ENCODE results near the gene JOSD2. TPM values are rescaled to one million over a fixed set of nuclear protein-coding genes. Genes with fewer than 3 reads are reported as not detected.

The JOSD2 gene
- total and polyA plus RNA-seq, 9 of the 15 experiments (the other 6 are each of a cell fraction or from before 2014, with no cell fraction given): 0.06 to 14.4 (median 3.1) TPM

- no peak for TF ChIP-seq ZNF318 (IDR thresholded peaks at IDR 0.05; ENCODE audit: borderline replicate concordance in 1 of 2, low read depth in 1 of 2)
- no peak for TF ChIP-seq E2F3 (CRISPR knock-in tag; IDR thresholded peaks at IDR 0.05)
- no peak for TF ChIP-seq RAD51 (IDR thresholded peaks at IDR 0.05; ENCODE audit: borderline replicate concordance, low read depth)
- TF ChIP-seq KDM2B (CRISPR knock-in tag; IDR thresholded peaks at IDR 0.05): no peak
- peak; percentile 88 for TF ChIP-seq ZNF263 (CRISPR knock-in tag; IDR thresholded peaks at IDR 0.05; ENCODE audit: borderline replicate concordance)
- no peak for TF ChIP-seq ZNF512 (tag; IDR thresholded peaks at IDR 0.05)
- TF ChIP-seq NRF1 (conservative IDR thresholded peaks at IDR 0.05 in 1 of 2, IDR thresholded peaks at IDR 0.05 in 1 of 2): peak in 1 of 2 experiments; percentile 29; a peak in 1 of 4 replicates
- peak; percentile 5 for TF ChIP-seq PRDM10 (IDR thresholded peaks at IDR 0.05; ENCODE audit: partially characterized antibody)
- no peak for TF ChIP-seq SRSF1 (IDR thresholded peaks at IDR 0.05; ENCODE audit: low read depth, low read length)
- TF ChIP-seq CBX5 (IDR thresholded peaks at IDR 0.05; ENCODE audit: borderline replicate concordance, low read depth): no peak
- no peak for TF ChIP-seq NEUROD1 (IDR thresholded peaks at IDR 0.05; ENCODE audit: borderline replicate concordance, low read depth, low read length, partially characterized antibody)
- TF ChIP-seq EGR1 (conservative IDR thresholded peaks at IDR 0.05): peak; percentile 33
Measured at GRCh38 chr19:50492303-50493052, 18.5 kb downstream of the JOSD2 start (continued).
